ENCODE data around the gene SEC24D.

The SEC24D gene

GRCh38 chr4:118845552-118846050 is 9.7 kb upstream of the SEC24D start:
- no peak for DNase-seq (ENCODE audit: low spot score)

GRCh38 chr4:118843237-118843636 is 7.3 kb upstream of the SEC24D start:
- no peak for DNase-seq (ENCODE audit: low spot score)

GRCh38 chr4:118842055-118842454 is 6.1 kb upstream of the SEC24D start:
- no peak for DNase-seq (ENCODE audit: low spot score)

GRCh38 chr4:118839221-118839927 is 3.4 kb upstream of the SEC24D start:
- no peak for DNase-seq (ENCODE audit: low spot score)

DNA sequence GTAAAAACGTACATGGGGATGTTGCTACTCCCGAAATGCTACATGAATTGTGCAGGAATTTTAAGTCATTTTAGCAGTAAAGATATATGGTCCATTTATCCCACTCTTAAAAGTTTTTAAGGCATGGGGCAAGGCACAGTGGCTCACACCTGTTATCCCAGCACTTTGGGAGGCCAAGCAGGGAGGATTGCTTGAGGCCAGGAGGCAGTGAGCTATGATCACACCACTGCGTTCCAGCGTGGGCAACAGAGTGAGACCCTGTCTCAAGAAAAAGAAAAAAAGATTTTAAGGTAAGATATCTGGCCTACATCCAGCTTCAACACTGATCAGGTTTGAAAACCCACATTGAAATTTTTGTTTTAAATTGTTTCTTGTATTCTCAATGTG is 1.2 kb upstream of the SEC24D start:
- DNase-seq (ENCODE audit: low spot score): no peak

GRCh38 chr4:118836301-118837120 is 585 bp upstream of the SEC24D start:
- peak; percentile 36 for DNase-seq (ENCODE audit: low spot score)

DNA sequence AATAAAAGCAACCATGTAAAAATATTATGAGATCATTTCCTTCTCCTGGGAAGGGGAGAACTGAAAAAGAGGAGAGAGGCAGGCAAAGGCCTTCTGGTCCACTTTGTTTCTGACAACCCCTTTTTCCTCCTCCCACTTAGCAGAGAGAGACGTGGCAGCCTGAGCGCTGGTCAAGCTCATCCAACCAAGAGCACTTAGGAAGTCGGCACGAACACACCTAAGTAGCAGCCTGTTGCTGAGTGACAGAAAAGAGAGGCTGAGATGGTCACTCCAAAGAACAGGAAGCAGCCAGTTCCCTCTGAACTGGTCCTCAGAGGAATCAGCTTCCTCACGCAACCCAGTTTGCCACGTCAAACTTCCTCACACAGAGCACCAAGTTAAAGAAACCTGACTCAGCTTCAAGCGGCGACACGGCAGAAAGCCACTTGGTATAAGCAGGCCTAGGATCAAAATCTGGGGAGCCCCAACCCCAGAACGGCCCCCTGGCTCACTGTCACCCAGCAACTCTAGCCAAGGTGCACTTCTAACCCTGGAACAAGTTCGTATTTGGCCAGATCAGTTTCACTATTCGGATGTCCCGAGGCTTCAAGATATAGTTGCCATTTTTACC is 861 bp downstream of the SEC24D start:
- peak; percentile 17 for DNase-seq (ENCODE audit: low spot score)

- no peak for DNase-seq (ENCODE audit: low spot score)
Observed at GRCh38 chr4:118834070-118834469, 1.9 kb downstream of the SEC24D start.

DNA sequence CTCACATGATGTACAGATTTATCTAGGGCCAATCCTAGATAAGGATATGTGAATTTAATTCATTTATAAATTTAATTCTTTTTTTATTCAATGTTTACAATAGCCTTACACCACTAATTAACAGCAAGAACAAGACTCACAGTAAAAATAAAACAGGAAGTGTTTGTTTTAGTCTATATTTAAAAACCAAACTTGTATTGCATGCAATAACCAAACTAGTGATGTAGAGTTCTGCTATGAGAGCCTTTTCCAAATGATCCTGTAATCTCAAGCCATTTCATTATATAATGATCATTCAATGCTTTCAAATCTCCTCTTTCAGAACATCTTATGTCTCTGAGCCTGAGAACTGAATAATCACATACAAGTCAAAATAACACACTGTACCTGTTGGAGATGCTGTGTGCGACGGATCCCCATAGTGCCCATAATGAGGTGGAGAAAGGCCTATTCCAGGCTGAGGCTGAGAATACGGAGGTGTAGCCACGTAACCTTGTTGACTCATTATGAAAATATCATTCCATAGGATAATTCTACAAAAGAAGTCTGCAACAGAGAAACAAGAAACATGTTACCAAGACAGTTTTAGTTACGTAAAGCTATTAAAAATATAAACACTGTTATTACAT is 2.6 kb downstream of the SEC24D start:
- no peak for DNase-seq (ENCODE audit: low spot score)

- no peak for DNase-seq (ENCODE audit: low spot score)
Observed at GRCh38 chr4:118829107-118829506, 6.8 kb downstream of the SEC24D start.

GRCh38 chr4:118826723-118827444 is 9.0 kb downstream of the SEC24D start:
- no peak for DNase-seq (ENCODE audit: low spot score)

DNA sequence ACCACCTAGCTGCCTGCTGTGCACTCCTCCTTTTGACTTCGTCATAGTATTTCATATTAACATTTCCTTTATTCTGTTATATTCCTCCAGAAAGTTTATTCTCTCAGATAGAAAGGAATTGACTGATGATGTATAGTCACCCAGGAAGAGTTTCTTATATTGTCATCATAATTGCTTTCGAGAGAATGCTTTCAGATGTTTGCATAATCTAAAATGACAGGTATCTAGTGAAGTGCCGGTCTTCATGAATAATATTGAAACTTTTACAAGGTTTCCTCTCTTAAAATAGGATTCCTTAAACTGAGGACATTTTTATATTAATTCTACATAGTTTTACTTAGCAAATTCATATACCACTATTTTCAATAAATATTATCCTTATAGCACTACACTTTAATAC is 10.1 kb downstream of the SEC24D start:
- no peak for DNase-seq (ENCODE audit: low spot score)

DNA sequence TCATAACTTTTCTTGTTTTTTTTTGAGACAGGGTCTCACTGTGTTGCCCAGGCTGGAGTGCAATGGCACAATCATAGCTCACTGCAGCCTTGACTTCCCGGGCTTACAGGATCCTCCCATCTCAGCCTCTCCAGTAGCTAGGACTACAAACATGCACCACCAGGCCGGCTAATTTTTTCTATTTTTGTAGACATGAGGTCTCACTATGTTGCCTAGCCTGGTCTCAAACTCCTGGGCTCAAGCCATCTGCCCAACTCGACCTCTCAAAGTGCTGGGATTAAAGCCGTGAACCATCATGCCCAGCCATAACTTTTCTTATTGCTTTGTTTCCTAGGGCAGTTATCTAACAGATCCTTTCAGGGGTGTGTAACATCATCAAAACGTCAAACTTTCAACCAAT is 11.8 kb downstream of the SEC24D start:
- no peak for DNase-seq (ENCODE audit: low spot score)

GRCh38 chr4:118823471-118823870 is 12.5 kb downstream of the SEC24D start:
- no peak for DNase-seq (ENCODE audit: low spot score)

- no peak for DNase-seq (ENCODE audit: low spot score)
Observed at GRCh38 chr4:118821590-118822293, 14.2 kb downstream of the SEC24D start.

DNA sequence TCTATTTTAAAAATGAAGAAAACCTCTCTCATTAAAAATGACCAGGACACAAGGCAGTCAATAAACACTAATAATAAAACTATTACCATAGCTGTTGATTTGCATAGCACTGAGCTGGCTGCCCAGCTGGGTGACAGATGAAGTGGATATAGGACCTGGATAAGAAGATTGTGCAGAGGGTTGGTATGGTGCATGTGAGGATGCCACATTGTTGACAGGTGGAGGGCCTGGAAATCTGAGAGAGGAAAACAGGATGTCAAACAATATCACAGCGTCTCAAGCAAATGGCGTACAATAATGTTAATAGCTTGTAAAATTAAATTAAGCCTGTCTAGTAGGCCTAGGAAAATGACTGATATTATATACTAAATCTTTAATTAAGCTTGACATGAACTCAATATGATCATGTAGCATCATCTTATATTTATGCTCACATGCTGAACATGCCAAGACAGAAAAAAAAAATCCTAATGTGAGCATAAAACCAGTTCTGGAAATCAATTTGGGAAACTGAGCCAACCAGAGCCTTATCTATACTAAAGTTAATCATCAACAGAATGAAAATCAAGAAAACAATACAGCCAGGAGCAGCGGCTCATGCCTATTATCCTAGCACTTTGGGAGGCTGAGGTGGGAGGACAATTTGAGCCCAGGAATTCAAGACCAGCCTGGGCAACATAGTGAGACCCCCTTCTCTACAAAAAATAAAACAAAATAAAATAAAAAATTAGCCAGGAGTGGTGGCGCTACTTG is 18.6 kb downstream of the SEC24D start:
- DNase-seq (ENCODE audit: low spot score): no peak

GRCh38 chr4:118816538-118817177 is 19.3 kb downstream of the SEC24D start:
- DNase-seq (ENCODE audit: low spot score): no peak

DNA sequence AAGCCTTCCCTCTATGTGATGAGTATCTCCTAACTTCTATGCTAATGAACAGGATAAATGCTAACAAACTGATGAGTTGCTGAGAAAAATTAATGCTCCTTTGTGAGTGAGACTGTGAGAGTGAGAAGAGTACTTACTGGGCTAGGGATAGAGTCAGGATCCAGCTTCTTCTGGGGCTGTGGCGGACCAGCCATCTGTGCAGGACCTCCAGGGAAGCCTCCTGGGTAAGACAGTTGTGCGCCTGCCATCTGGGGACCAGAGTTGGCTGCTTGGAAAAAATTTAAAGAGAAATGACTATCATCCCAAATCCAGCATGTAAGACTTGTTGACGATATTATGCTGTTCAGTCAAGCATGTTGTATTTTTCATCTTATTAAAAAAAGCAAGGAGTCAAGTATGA is 21.0 kb downstream of the SEC24D start:
- DNase-seq (ENCODE audit: low spot score): no peak

DNA sequence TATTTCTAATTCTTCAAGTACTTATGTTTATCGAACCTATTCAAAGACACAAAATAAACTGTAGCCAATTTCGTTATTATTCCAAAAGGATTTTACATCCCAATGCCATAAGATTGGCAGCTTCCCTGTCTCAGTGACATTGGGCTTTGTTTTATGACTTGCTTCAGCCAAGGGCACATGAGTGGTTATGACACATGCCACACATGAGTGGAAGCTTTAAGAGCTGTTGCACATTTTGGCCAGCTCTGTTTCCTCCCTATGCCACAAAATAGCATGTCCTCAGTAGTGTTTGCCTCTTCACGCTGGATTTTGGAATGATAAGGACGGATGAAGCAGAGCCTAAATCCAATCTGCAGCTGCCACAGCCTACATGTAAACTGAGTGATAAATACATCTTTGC is 21.9 kb downstream of the SEC24D start:
- no peak for DNase-seq (ENCODE audit: low spot score)

GRCh38 chr4:118813561-118813960 is 22.4 kb downstream of the SEC24D start:
- DNase-seq (ENCODE audit: low spot score): no peak

Data from HuH-7 (cell line).